HUES64 (cell line): Measurements from ENCODE around the gene DCHS2.

Experiments used
- H3K27ac ChIP-seq: 2 replicates; pipeline ENCODE4 v1.7.0; 2013; ENCODE audit warnings: low read depth, low read length, inconsistent platforms
- H3K27me3 ChIP-seq: 2 replicates; pipeline ENCODE4 v1.6.1; 2013; ENCODE audit warnings: mild to moderate bottlenecking, low read length; ENCODE audit not compliant: insufficient read depth
- H3K36me3 ChIP-seq: 2 replicates; pipeline ENCODE4 v1.6.1; 2013; ENCODE audit warnings: mild to moderate bottlenecking, low read length; ENCODE audit not compliant: insufficient read depth
- H3K4me1 ChIP-seq: 2 replicates; pipeline ENCODE4 v1.6.1; 2013; ENCODE audit warnings: mild to moderate bottlenecking, low read length, moderate library complexity; ENCODE audit not compliant: insufficient read depth
- H3K4me3 ChIP-seq: 2 replicates; pipeline ENCODE4 v1.5.1; 2013; ENCODE audit warnings: mild to moderate bottlenecking, low read length, moderate library complexity
- H3K9ac ChIP-seq: 2 replicates; pipeline ENCODE4 v1.6.1; 2013; ENCODE audit warnings: mild to moderate bottlenecking, low read depth, low read length
- H3K9me3 ChIP-seq: 2 replicates; pipeline ENCODE4 v1.6.1; 2013; ENCODE audit warnings: low read depth, low read length; ENCODE audit not compliant: insufficient read depth
- WGBS: fragments of 150-250, 120-280 bp; methylation state at CpG from one replicate; pipeline ENCODE4 v1.1.7; 2013; ENCODE audit warnings: missing lambda C conversion rate; 5-methylcytosine and 5-hydroxymethylcytosine counted together

The DCHS2 gene

GRCh38 chr4:154205471-154205870 is 286.1 kb downstream of the DCHS2 start:
- WGBS = 95% methylated on average over 3 of the region's 3 CpGs
- Histone ChIP-seq H3K36me3 (no peaks in the 10 kb centered on the region), H3K27me3 (no peaks in the 10 kb centered on the region), H3K27ac (no peak overlapping the region), H3K9me3 (no peaks in the 10 kb centered on the region), H3K9ac (no peak overlapping the region), H3K4me1 (peaks cover 4% of the 10 kb centered on the region; the same call in 1 of the 2 replicates), H3K4me3 (no peak overlapping the region)

- no peaks in the 10 kb centered on the region for H3K4me1 ChIP-seq
- H3K9ac ChIP-seq = no peak overlapping the region
- H3K27me3 ChIP-seq = no peaks in the 10 kb centered on the region
- no peaks in the 10 kb centered on the region for H3K36me3 ChIP-seq
- no peak overlapping the region for H3K27ac ChIP-seq
- H3K4me3 ChIP-seq = no peak overlapping the region
- no peaks in the 10 kb centered on the region for H3K9me3 ChIP-seq
These were observed 296.9 kb downstream of the DCHS2 start for GRCh38 chr4:154194649-154195048.

GRCh38 chr4:154192585-154192984 is 299.0 kb downstream of the DCHS2 start:
- Histone ChIP-seq H3K36me3 (no peaks in the 10 kb centered on the region), H3K9me3 (no peaks in the 10 kb centered on the region), H3K4me1 (no peaks in the 10 kb centered on the region), H3K27ac (no peak overlapping the region), H3K4me3 (no peak overlapping the region), H3K9ac (no peak overlapping the region), H3K27me3 (no peaks in the 10 kb centered on the region)
- WGBS = 96% methylated on average over 8 of the region's 8 CpGs

GRCh38 chr4:154189346-154189745 is 302.3 kb downstream of the DCHS2 start:
- 94% methylated on average over 4 of the region's 4 CpGs for WGBS
- Histone ChIP-seq H3K4me1 (peaks cover 2% of the 10 kb centered on the region; the same call in 1 of the 2 replicates), H3K36me3 (no peaks in the 10 kb centered on the region), H3K4me3 (no peak overlapping the region), H3K27ac (no peak overlapping the region), H3K27me3 (no peaks in the 10 kb centered on the region), H3K9ac (no peak overlapping the region), H3K9me3 (no peaks in the 10 kb centered on the region)

- Histone ChIP-seq H3K27ac (no peak overlapping the region), H3K36me3 (no peaks in the 10 kb centered on the region), H3K9me3 (no peaks in the 10 kb centered on the region), H3K9ac (no peak overlapping the region), H3K4me1 (peaks cover 11% of the 10 kb centered on the region), H3K4me3 (no peak overlapping the region), H3K27me3 (no peaks in the 10 kb centered on the region)
- WGBS = 87% methylated on average over 3 of the region's 3 CpGs
These were observed 304.7 kb downstream of the DCHS2 start for GRCh38 chr4:154186888-154187287.

- Histone ChIP-seq H3K9me3 (no peaks in the 10 kb centered on the region), H3K27me3 (no peaks in the 10 kb centered on the region), H3K4me3 (no peak overlapping the region), H3K4me1 (peaks cover 11% of the 10 kb centered on the region), H3K36me3 (no peaks in the 10 kb centered on the region), H3K27ac (no peak overlapping the region), H3K9ac (no peak overlapping the region)
- 91% methylated on average over 6 of the region's 6 CpGs for WGBS
These were observed 305.6 kb downstream of the DCHS2 start for GRCh38 chr4:154186035-154186434.

- H3K4me1 ChIP-seq = peaks cover 11% of the 10 kb centered on the region
- H3K9me3 ChIP-seq = no peaks in the 10 kb centered on the region
- no peak overlapping the region for H3K27ac ChIP-seq
- H3K9ac ChIP-seq = no peak overlapping the region
- WGBS = 49% methylated on average over 6 of the region's 6 CpGs
- no peak overlapping the region for H3K4me3 ChIP-seq
- no peaks in the 10 kb centered on the region for H3K27me3 ChIP-seq
- no peaks in the 10 kb centered on the region for H3K36me3 ChIP-seq
These were observed 307.4 kb downstream of the DCHS2 start for GRCh38 chr4:154184238-154184637.

GRCh38 chr4:154183264-154183663 is 308.3 kb downstream of the DCHS2 start:
- Histone ChIP-seq H3K36me3 (no peaks in the 10 kb centered on the region), H3K9ac (no peak overlapping the region), H3K4me1 (peaks cover 11% of the 10 kb centered on the region), H3K27me3 (no peaks in the 10 kb centered on the region), H3K4me3 (no peak overlapping the region), H3K9me3 (no peaks in the 10 kb centered on the region), H3K27ac (no peak overlapping the region)
- WGBS = 100% methylated on average over 1 of the region's 1 CpG
